Panc1 (cell line): ENCODE results near the gene MAD1L1.

Source experiments
- POLR2AphosphoS5 ChIP-seq: IDR thresholded peaks from 2 replicates; pipeline ENCODE4 v1.6.1; 2012; ENCODE audit warnings: mild to moderate bottlenecking, low read depth, low read length, moderate library complexity
- SIN3A ChIP-seq: IDR thresholded peaks from 2 replicates; pipeline ENCODE4 v1.6.1; 2012; ENCODE audit warnings: low read depth, mild to moderate bottlenecking, low read length, moderate library complexity, borderline replicate concordance; ENCODE audit not compliant: insufficient read depth
- TF ChIP-seq, protein P1 (sequence below): fragments of 450-650 bp; IDR thresholded peaks from 2 replicates; pipeline ENCODE4 v1.5.1; 2017; ENCODE audit warnings: mild to moderate bottlenecking
- TF ChIP-seq, protein P2 (sequence below), 2 experiments: IDR thresholded peaks; 2 replicates each; pipeline ENCODE4 v1.6.1; 2011 to 2012; ENCODE audit warnings: low read depth in 2 of 2, control low read depth in 1 of 2, low read length in 1 of 2, mild to moderate bottlenecking in 1 of 2, moderate library complexity in 1 of 2; ENCODE audit not compliant: insufficient read depth in 1 of 2

DNA sequence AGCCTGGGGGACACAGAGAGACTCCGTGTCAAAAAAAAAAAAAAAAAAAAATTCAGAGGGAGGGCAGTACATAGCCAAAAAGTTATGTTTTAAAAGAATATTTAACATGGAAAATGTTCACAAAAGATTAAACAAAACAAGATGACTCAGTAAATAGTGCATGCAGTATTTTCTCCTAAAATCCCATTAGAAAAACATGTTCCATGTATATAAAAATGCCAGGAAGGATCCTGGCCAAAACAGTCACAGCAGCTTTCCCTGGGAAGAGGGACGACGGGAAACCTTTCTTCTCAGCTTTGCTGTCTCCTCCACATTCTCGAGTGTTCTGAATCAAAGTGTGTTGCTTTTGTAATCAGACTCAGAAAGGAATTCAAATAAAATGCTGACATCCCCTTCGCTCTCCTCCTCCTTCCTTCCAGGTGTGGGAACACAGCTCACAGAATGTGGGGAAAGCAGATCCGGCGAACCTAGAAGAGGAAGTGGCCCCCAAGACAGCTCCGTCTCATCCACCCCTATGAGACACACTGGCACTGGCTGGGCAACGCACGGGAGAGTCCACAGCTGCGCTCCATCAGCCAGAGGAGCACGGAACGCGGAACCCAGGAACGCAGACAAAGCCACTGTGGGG is 139.4 kb downstream of the MAD1L1 start:
- TF ChIP-seq, protein P1, sequence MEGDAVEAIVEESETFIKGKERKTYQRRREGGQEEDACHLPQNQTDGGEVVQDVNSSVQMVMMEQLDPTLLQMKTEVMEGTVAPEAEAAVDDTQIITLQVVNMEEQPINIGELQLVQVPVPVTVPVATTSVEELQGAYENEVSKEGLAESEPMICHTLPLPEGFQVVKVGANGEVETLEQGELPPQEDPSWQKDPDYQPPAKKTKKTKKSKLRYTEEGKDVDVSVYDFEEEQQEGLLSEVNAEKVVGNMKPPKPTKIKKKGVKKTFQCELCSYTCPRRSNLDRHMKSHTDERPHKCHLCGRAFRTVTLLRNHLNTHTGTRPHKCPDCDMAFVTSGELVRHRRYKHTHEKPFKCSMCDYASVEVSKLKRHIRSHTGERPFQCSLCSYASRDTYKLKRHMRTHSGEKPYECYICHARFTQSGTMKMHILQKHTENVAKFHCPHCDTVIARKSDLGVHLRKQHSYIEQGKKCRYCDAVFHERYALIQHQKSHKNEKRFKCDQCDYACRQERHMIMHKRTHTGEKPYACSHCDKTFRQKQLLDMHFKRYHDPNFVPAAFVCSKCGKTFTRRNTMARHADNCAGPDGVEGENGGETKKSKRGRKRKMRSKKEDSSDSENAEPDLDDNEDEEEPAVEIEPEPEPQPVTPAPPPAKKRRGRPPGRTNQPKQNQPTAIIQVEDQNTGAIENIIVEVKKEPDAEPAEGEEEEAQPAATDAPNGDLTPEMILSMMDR = no peak
- no peak for TF ChIP-seq POLR2AphosphoS5
- TF ChIP-seq SIN3A = no peak
- TF ChIP-seq, protein P2, sequence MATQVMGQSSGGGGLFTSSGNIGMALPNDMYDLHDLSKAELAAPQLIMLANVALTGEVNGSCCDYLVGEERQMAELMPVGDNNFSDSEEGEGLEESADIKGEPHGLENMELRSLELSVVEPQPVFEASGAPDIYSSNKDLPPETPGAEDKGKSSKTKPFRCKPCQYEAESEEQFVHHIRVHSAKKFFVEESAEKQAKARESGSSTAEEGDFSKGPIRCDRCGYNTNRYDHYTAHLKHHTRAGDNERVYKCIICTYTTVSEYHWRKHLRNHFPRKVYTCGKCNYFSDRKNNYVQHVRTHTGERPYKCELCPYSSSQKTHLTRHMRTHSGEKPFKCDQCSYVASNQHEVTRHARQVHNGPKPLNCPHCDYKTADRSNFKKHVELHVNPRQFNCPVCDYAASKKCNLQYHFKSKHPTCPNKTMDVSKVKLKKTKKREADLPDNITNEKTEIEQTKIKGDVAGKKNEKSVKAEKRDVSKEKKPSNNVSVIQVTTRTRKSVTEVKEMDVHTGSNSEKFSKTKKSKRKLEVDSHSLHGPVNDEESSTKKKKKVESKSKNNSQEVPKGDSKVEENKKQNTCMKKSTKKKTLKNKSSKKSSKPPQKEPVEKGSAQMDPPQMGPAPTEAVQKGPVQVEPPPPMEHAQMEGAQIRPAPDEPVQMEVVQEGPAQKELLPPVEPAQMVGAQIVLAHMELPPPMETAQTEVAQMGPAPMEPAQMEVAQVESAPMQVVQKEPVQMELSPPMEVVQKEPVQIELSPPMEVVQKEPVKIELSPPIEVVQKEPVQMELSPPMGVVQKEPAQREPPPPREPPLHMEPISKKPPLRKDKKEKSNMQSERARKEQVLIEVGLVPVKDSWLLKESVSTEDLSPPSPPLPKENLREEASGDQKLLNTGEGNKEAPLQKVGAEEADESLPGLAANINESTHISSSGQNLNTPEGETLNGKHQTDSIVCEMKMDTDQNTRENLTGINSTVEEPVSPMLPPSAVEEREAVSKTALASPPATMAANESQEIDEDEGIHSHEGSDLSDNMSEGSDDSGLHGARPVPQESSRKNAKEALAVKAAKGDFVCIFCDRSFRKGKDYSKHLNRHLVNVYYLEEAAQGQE (IDR thresholded peaks at IDR 0.05; ENCODE audit: insufficient read depth in 1 of 2, low read depth in 2 of 2, low read length in 1 of 2) = no peak
